HuH-7 (cell line): ENCODE data around the gene VSIG10L2.
A peak's percentile ranks its signal among the peaks of the same experiment; 100 is the strongest.

Source experiments
- DNase-seq: peaks from one replicate; pipeline ENCODE4 v3.0.0; 2011; ENCODE audit warnings: low spot score

VSIG10L2 gene

GRCh38 chr11:125929445-125930075 lies 16.3 kb upstream of the VSIG10L2 start:
- DNase-seq: no peak

GRCh38 chr11:125930076-125930450 lies 15.8 kb upstream of the VSIG10L2 start:
- DNase-seq: no peak

- no peak for DNase-seq
Observed at GRCh38 chr11:125931116-125931515, 14.7 kb upstream of the VSIG10L2 start.

- DNase-seq: no peak
Observed at GRCh38 chr11:125931668-125932067, 14.2 kb upstream of the VSIG10L2 start.

GRCh38 chr11:125932301-125932700 lies 13.5 kb upstream of the VSIG10L2 start:
- DNase-seq: no peak

GRCh38 chr11:125933030-125933813 lies 12.6 kb upstream of the VSIG10L2 start:
- no peak for DNase-seq

- no peak for DNase-seq
Observed at GRCh38 chr11:125934473-125934872, 11.4 kb upstream of the VSIG10L2 start.

- no peak for DNase-seq
Observed at GRCh38 chr11:125935056-125935455, 10.8 kb upstream of the VSIG10L2 start.

GRCh38 chr11:125935618-125936199 lies 10.1 kb upstream of the VSIG10L2 start:
- DNase-seq: no peak

GRCh38 chr11:125938418-125938817 lies 7.4 kb upstream of the VSIG10L2 start:
- no peak for DNase-seq

GRCh38 chr11:125939081-125939521 lies 6.7 kb upstream of the VSIG10L2 start:
- DNase-seq: no peak

- DNase-seq: no peak
Observed at GRCh38 chr11:125940145-125940544, 5.7 kb upstream of the VSIG10L2 start.

- no peak for DNase-seq
Observed at GRCh38 chr11:125941267-125941618, 4.6 kb upstream of the VSIG10L2 start.

- peak; percentile 92 for DNase-seq
Observed at GRCh38 chr11:125941619-125942611, 3.9 kb upstream of the VSIG10L2 start.

GRCh38 chr11:125942771-125943428 lies 2.9 kb upstream of the VSIG10L2 start:
- no peak for DNase-seq

GRCh38 chr11:125943661-125944349 lies 2.0 kb upstream of the VSIG10L2 start:
- DNase-seq: no peak

- DNase-seq: no peak
Observed at GRCh38 chr11:125944350-125945010, 1.4 kb upstream of the VSIG10L2 start.

GRCh38 chr11:125945011-125945796 lies 640 bp upstream of the VSIG10L2 start:
- DNase-seq: no peak

GRCh38 chr11:125946712-125947418 lies 1.0 kb downstream of the VSIG10L2 start:
- no peak for DNase-seq
